ENCODE results near the gene MYLK.

MYLK gene, protein sequence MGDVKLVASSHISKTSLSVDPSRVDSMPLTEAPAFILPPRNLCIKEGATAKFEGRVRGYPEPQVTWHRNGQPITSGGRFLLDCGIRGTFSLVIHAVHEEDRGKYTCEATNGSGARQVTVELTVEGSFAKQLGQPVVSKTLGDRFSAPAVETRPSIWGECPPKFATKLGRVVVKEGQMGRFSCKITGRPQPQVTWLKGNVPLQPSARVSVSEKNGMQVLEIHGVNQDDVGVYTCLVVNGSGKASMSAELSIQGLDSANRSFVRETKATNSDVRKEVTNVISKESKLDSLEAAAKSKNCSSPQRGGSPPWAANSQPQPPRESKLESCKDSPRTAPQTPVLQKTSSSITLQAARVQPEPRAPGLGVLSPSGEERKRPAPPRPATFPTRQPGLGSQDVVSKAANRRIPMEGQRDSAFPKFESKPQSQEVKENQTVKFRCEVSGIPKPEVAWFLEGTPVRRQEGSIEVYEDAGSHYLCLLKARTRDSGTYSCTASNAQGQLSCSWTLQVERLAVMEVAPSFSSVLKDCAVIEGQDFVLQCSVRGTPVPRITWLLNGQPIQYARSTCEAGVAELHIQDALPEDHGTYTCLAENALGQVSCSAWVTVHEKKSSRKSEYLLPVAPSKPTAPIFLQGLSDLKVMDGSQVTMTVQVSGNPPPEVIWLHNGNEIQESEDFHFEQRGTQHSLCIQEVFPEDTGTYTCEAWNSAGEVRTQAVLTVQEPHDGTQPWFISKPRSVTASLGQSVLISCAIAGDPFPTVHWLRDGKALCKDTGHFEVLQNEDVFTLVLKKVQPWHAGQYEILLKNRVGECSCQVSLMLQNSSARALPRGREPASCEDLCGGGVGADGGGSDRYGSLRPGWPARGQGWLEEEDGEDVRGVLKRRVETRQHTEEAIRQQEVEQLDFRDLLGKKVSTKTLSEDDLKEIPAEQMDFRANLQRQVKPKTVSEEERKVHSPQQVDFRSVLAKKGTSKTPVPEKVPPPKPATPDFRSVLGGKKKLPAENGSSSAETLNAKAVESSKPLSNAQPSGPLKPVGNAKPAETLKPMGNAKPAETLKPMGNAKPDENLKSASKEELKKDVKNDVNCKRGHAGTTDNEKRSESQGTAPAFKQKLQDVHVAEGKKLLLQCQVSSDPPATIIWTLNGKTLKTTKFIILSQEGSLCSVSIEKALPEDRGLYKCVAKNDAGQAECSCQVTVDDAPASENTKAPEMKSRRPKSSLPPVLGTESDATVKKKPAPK (N-terminal part only)

GRCh38 chr3:123884203-123884831, at the start of gene MYLK:
Gene MYLK (minus strand): TSS chr3:123884332. CDS start chr3:123793841, 90,491 bp downstream.
- no peaks in the 10 kb centered on the region for H3K9me3 ChIP-seq (ENCODE audit: control insufficient read depth, insufficient read depth, low read length)
- no peaks in the 10 kb centered on the region for H3K36me3 ChIP-seq (ENCODE audit: control insufficient read depth, insufficient read depth, low read length)
- H3K9ac ChIP-seq (ENCODE audit: low read depth, low read length): peak within 1 kb of the TSS; percentile 87
- H3K4me1 ChIP-seq (ENCODE audit: control insufficient read depth, insufficient read depth, low read length): peaks cover 8% of the 10 kb centered on the region
- peak within 1 kb of the TSS; percentile 78 for H3K4me3 ChIP-seq (ENCODE audit: low read depth, low read length)
- peaks cover 16% of the 10 kb centered on the region for H3K27me3 ChIP-seq (ENCODE audit: control insufficient read depth, insufficient read depth, low read length)

DNA sequence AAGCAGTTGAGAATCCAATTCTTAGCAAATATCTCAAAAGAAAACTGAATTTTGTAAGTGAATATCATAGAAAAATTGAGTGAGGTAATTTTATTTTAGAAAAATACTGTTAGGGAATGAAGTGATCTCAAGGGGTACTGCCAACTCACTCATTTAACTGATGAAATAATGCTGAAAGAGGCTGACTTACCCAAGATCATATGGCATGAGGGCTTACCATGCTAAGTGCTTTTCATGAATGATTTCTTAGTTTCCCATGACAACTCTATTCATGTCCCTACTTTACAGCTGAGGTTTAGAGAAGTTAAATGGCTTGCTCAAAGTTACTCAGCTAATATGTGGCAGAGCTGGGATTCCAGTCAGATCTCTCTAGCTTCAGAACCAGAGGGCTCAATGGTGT, 46.3 kb upstream of the MYLK start:
- Histone ChIP-seq H3K36me3 (ENCODE audit: control insufficient read depth, insufficient read depth, low read length) (no peaks in the 10 kb centered on the region), H3K27me3 (ENCODE audit: control insufficient read depth, insufficient read depth, low read length) (no peaks in the 10 kb centered on the region), H3K9ac (ENCODE audit: low read depth, low read length) (no peak overlapping the region), H3K4me1 (ENCODE audit: control insufficient read depth, insufficient read depth, low read length) (no peaks in the 10 kb centered on the region), H3K4me3 (ENCODE audit: low read depth, low read length) (no peak overlapping the region), H3K9me3 (ENCODE audit: control insufficient read depth, insufficient read depth, low read length) (no peaks in the 10 kb centered on the region)

GRCh38 chr3:123929325-123929724, 45.2 kb upstream of the MYLK start:
- Histone ChIP-seq H3K27me3 (ENCODE audit: control insufficient read depth, insufficient read depth, low read length) (no peaks in the 10 kb centered on the region), H3K4me1 (ENCODE audit: control insufficient read depth, insufficient read depth, low read length) (no peaks in the 10 kb centered on the region), H3K9me3 (ENCODE audit: control insufficient read depth, insufficient read depth, low read length) (no peaks in the 10 kb centered on the region), H3K4me3 (ENCODE audit: low read depth, low read length) (no peak overlapping the region), H3K9ac (ENCODE audit: low read depth, low read length) (no peak overlapping the region), H3K36me3 (ENCODE audit: control insufficient read depth, insufficient read depth, low read length) (no peaks in the 10 kb centered on the region)

- Histone ChIP-seq H3K9ac (ENCODE audit: low read depth, low read length) (no peak overlapping the region), H3K9me3 (ENCODE audit: control insufficient read depth, insufficient read depth, low read length) (no peaks in the 10 kb centered on the region), H3K36me3 (ENCODE audit: control insufficient read depth, insufficient read depth, low read length) (no peaks in the 10 kb centered on the region), H3K4me3 (ENCODE audit: low read depth, low read length) (no peak overlapping the region), H3K27me3 (ENCODE audit: control insufficient read depth, insufficient read depth, low read length) (no peaks in the 10 kb centered on the region), H3K4me1 (ENCODE audit: control insufficient read depth, insufficient read depth, low read length) (no peaks in the 10 kb centered on the region)
Measured at GRCh38 chr3:123926396-123926795, 42.3 kb upstream of the MYLK start.

DNA sequence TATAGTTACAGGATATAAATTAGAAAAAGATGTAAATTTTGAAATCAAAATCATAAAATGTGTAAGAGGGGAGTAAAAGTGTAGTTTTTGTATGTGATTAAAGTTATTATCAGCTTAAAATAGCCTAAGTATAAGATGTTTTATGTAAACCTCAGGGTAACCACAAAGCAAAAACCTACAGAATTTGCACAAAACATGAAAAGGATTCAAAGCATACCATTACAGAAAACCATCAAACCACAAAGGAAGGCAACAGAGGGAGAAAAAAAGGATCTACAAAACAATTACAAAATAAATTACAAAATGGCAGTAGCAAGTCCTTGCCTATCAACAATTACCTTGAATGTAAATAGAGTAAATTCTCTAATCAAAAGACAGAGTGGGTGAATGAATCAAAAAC, 36.7 kb upstream of the MYLK start:
- Histone ChIP-seq H3K4me3 (ENCODE audit: low read depth, low read length) (no peak overlapping the region), H3K4me1 (ENCODE audit: control insufficient read depth, insufficient read depth, low read length) (no peaks in the 10 kb centered on the region), H3K27me3 (ENCODE audit: control insufficient read depth, insufficient read depth, low read length) (no peaks in the 10 kb centered on the region), H3K9me3 (ENCODE audit: control insufficient read depth, insufficient read depth, low read length) (no peaks in the 10 kb centered on the region), H3K36me3 (ENCODE audit: control insufficient read depth, insufficient read depth, low read length) (peaks cover 5% of the 10 kb centered on the region), H3K9ac (ENCODE audit: low read depth, low read length) (no peak overlapping the region)

DNA sequence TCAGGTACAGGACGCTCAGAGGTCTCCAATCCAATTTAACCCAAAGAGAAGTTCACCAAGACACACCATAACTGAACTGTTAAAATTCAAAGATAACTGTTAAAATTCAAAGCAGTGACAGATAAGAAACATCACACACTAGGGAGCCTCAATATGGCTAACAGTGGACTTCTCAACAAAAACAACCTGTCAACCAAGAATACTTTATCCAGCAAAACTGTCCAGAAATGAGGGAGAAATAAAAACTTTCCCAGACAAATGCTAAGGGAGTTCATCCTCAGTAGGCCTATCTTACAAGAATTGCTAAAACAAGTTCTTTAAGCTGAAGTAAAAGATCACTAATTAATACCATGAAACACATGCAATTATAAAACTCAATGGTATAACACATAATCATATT, 36.3 kb upstream of the MYLK start:
- H3K9me3 ChIP-seq (ENCODE audit: control insufficient read depth, insufficient read depth, low read length): no peaks in the 10 kb centered on the region
- H3K27me3 ChIP-seq (ENCODE audit: control insufficient read depth, insufficient read depth, low read length): no peaks in the 10 kb centered on the region
- no peak overlapping the region for H3K4me3 ChIP-seq (ENCODE audit: low read depth, low read length)
- H3K36me3 ChIP-seq (ENCODE audit: control insufficient read depth, insufficient read depth, low read length): peaks cover 5% of the 10 kb centered on the region
- H3K4me1 ChIP-seq (ENCODE audit: control insufficient read depth, insufficient read depth, low read length): no peaks in the 10 kb centered on the region
- no peak overlapping the region for H3K9ac ChIP-seq (ENCODE audit: low read depth, low read length)

DNA sequence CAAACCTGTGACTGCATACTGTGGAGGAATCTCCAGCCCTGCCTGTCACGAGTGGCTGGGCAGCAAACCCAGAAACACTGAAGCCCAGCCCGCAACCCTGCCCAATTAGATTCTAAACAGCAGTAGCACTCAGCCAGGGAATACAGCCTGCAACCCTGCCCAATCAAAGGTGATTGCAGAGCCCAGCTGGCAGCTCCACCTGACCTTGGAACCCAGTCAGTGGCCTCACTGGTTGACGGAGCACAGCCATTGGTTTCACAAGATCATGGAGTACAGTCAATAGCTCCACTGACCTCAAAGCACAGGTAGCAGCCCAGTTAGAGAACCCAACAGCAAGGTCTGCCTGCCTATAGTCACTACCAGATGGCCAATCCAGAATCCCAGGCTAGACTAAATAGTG, 35.2 kb upstream of the MYLK start:
- H3K9me3 ChIP-seq (ENCODE audit: control insufficient read depth, insufficient read depth, low read length): no peaks in the 10 kb centered on the region
- no peaks in the 10 kb centered on the region for H3K27me3 ChIP-seq (ENCODE audit: control insufficient read depth, insufficient read depth, low read length)
- H3K36me3 ChIP-seq (ENCODE audit: control insufficient read depth, insufficient read depth, low read length): peaks cover 5% of the 10 kb centered on the region
- no peak overlapping the region for H3K4me3 ChIP-seq (ENCODE audit: low read depth, low read length)
- H3K9ac ChIP-seq (ENCODE audit: low read depth, low read length): no peak overlapping the region
- no peaks in the 10 kb centered on the region for H3K4me1 ChIP-seq (ENCODE audit: control insufficient read depth, insufficient read depth, low read length)

- peaks cover 5% of the 10 kb centered on the region for H3K36me3 ChIP-seq (ENCODE audit: control insufficient read depth, insufficient read depth, low read length)
- no peaks in the 10 kb centered on the region for H3K27me3 ChIP-seq (ENCODE audit: control insufficient read depth, insufficient read depth, low read length)
- no peaks in the 10 kb centered on the region for H3K4me1 ChIP-seq (ENCODE audit: control insufficient read depth, insufficient read depth, low read length)
- H3K4me3 ChIP-seq (ENCODE audit: low read depth, low read length): no peak overlapping the region
- no peak overlapping the region for H3K9ac ChIP-seq (ENCODE audit: low read depth, low read length)
- no peaks in the 10 kb centered on the region for H3K9me3 ChIP-seq (ENCODE audit: control insufficient read depth, insufficient read depth, low read length)
Measured at GRCh38 chr3:123914829-123915228, 30.7 kb upstream of the MYLK start.

DNA sequence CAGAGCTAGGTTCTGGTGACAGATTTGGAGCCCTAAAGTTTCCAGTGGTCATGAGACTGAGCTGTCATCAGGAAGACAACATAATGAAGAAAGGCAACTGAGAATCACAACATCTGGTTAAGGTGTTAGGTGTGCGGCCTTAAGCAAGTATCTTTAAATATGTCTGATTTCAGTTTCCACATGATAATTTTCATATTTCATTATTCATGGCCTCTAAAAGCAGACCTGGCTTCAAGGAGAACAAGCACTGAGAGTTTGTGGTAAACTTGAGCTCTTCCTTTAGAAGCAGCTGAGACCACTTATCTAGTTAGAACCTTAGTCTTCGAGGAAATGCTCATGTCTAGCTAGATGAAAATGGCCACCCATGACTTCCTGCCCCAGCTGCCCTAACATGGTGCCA, 25.7 kb upstream of the MYLK start:
- Histone ChIP-seq H3K36me3 (ENCODE audit: control insufficient read depth, insufficient read depth, low read length) (no peaks in the 10 kb centered on the region), H3K4me3 (ENCODE audit: low read depth, low read length) (no peak overlapping the region), H3K4me1 (ENCODE audit: control insufficient read depth, insufficient read depth, low read length) (no peaks in the 10 kb centered on the region), H3K9ac (ENCODE audit: low read depth, low read length) (no peak overlapping the region), H3K9me3 (ENCODE audit: control insufficient read depth, insufficient read depth, low read length) (no peaks in the 10 kb centered on the region), H3K27me3 (ENCODE audit: control insufficient read depth, insufficient read depth, low read length) (no peaks in the 10 kb centered on the region)

DNA sequence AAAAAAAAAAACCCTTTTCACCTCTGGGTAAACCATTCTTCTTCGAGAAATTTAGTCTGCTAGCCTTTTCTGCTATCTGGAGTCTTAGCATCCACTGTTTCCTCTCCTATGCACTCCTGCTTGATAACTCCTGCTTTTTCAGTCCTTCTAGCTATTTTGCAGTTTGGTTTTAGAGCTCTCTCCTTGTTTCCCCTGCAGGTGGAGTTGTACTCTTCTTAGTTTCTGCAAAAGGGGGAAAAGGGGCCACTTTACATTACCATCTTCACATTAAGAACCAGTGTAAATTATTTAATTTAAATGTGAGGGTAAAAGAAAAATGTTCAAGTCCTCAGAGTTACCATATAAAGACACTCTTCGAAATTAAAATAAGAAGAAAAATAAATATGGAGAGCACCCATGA, 23.6 kb upstream of the MYLK start:
- Histone ChIP-seq H3K36me3 (ENCODE audit: control insufficient read depth, insufficient read depth, low read length) (no peaks in the 10 kb centered on the region), H3K4me1 (ENCODE audit: control insufficient read depth, insufficient read depth, low read length) (no peaks in the 10 kb centered on the region), H3K27me3 (ENCODE audit: control insufficient read depth, insufficient read depth, low read length) (no peaks in the 10 kb centered on the region), H3K4me3 (ENCODE audit: low read depth, low read length) (no peak overlapping the region), H3K9ac (ENCODE audit: low read depth, low read length) (no peak overlapping the region), H3K9me3 (ENCODE audit: control insufficient read depth, insufficient read depth, low read length) (no peaks in the 10 kb centered on the region)

- H3K36me3 ChIP-seq (ENCODE audit: control insufficient read depth, insufficient read depth, low read length): no peaks in the 10 kb centered on the region
- H3K27me3 ChIP-seq (ENCODE audit: control insufficient read depth, insufficient read depth, low read length): no peaks in the 10 kb centered on the region
- H3K9ac ChIP-seq (ENCODE audit: low read depth, low read length): no peak overlapping the region
- H3K9me3 ChIP-seq (ENCODE audit: control insufficient read depth, insufficient read depth, low read length): no peaks in the 10 kb centered on the region
- H3K4me3 ChIP-seq (ENCODE audit: low read depth, low read length): no peak overlapping the region
- no peaks in the 10 kb centered on the region for H3K4me1 ChIP-seq (ENCODE audit: control insufficient read depth, insufficient read depth, low read length)
Measured at GRCh38 chr3:123899300-123899865, 15.3 kb upstream of the MYLK start.
